ENCODE measurements around the gene PLD1.
"Not testable (repeated sequence)": the region's sequence is repeated elsewhere in the genome, so short reads cannot be mapped to it uniquely, and the experiment has no call there.

Gene PLD1

GRCh38 chr3:171614318-171614921 is 195.9 kb downstream of the PLD1 start:
- no peak for DNase-seq (ENCODE audit: low read depth)

DNA sequence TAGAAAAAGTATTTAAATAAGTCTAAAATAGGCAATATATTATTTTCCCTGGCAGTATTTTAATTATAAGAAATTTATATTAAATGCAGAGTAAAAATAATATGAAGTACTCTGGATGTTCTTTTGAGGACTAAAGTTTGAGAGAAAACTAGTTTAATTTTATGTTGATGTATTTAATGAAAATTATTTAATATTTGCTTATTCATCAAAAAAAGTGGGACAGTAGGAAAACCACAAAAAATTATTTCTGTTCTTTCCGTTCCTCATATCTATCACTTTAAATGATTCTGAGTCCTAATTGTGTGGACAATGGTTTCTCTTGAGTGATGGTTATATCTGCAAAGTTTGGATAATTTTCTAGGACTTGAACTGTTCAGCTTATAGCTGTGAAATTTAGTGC is 202.8 kb downstream of the PLD1 start:
- no peak for DNase-seq (ENCODE audit: low read depth)

DNA sequence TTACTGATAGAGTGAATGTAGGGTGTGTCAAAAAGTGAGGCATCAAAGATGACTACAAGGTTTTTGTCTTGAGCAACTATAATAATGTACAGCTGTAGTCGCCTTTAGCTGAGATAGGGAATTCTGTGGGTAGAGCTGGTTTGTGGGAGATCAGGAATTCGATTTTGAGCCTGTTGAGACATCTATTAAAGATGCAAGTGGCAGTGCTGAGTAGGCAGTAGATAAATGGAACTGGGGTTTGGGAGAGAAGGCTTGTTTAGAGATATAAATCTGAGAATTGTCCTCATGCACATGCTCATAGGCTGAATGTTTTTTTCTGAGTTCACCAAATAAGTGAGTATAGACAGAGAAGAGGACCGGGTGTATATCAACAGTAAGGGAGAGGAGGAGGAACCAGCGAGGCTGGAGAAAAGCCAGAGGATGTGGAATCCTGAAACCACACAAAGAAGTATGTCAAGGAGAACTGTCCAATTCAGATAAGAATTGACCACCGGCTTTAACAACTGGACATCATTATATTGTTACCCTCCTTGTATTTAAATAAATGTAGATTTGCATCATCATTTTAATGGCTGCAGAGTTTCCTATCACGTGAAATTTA is 204.0 kb downstream of the PLD1 start:
- no peak for DNase-seq (ENCODE audit: low read depth)

DNA sequence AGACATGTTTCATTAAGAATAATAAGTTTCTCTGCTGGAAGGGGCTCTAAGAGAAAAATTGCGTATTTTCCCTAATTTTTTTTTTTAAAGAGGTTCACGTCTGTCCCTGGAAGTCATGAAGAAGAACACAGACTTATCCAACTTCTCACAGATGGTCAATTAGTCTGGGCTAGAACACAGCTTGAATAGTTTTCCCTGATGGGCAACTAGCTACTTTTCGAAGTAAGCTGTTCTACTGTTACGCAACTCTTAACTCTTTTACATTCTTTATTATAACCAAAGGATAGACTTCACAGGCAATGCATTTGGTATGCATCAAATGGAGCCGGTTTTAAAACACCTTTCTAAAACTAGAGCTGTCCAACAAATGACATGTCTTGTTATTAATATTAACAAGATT is 205.9 kb downstream of the PLD1 start:
- no peak for DNase-seq (ENCODE audit: low read depth)

DNA sequence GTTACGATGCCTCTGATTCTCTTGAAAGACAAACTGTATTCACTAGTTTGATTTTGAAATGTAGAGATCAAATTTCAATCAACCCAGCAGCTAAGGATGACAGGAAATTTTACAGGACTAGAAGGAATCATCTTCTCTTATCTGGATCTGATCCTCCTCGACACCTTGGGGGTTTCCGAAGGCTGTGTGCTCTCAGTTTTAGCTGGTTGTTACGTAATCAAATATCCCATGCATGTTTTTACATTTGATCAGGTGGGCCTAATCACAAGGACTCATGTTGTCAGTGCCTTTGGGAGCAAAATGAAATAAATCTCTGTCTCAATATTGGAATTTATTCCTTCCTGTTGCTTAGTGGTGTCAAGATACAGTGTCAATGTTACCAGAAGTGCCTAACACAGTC is 208.2 kb downstream of the PLD1 start:
- DNase-seq (ENCODE audit: low read depth): no peak

DNA sequence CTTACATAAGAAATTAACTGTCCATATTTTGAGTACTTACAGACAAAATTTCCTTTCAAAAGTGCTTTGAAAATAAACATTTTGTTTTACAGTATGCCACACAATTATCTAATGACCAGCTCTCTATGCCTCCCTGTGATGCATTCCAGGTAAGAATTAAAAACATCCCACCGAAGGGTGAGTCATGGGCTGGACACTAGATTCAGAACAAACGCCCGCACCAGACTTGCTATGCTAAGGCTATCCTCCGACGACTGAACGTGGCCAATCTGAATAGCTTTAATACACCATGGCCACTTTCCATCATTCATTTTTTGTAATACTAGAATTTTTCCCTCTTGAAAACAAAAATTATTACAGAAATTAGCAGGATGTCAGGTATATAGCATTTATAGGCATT is 210.3 kb downstream of the PLD1 start:
- no peak for DNase-seq (ENCODE audit: low read depth)

- DNase-seq (ENCODE audit: low read depth): no peak
Observed at GRCh38 chr3:171598990-171599389, 211.3 kb downstream of the PLD1 start.

DNA sequence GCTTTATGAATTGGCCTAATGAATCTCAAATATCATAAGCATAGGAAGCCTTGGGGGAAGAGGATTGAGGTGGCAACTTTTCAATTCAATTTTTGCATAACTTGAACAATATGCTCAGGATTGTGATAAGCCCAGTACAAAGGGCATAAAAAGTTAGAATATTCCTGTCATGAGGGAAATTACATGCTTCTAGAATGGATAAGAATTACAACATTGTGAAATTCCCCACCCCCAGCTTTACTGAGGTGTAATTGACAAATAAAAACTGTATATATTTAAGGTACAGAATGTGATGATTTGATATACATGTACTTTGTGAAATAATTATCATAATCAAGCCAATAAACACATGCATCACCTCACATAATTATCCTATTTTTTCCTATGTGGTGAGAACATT is 217.5 kb downstream of the PLD1 start:
- DNase-seq (ENCODE audit: low read depth): no peak

DNA sequence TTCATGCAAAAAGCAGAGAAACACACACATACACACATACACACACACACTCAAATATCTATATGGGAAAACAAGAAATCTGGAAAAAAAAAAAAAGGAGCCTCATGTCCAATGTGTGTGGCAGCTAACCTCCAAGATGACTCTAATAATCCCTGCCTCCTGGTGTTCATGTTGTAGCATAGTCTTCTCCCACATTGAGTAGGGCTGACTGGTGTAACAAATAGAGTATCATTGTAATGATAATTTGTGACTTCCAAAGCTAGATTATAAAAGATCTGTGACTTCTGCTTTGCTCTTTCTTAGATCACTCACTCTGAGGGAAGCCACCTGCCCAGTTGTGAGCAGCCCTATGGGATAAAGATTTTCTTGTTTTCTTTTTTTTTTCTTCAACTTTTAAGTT is 219.2 kb downstream of the PLD1 start:
- no peak for DNase-seq (ENCODE audit: low read depth)

- no peak for DNase-seq (ENCODE audit: low read depth)
Observed at GRCh38 chr3:171586274-171586673, 224.0 kb downstream of the PLD1 start.

GRCh38 chr3:171585039-171585438 is 225.2 kb downstream of the PLD1 start:
- DNase-seq (ENCODE audit: low read depth): no peak

GRCh38 chr3:171584100-171584499 is 226.2 kb downstream of the PLD1 start:
- DNase-seq (ENCODE audit: low read depth): no peak

DNA sequence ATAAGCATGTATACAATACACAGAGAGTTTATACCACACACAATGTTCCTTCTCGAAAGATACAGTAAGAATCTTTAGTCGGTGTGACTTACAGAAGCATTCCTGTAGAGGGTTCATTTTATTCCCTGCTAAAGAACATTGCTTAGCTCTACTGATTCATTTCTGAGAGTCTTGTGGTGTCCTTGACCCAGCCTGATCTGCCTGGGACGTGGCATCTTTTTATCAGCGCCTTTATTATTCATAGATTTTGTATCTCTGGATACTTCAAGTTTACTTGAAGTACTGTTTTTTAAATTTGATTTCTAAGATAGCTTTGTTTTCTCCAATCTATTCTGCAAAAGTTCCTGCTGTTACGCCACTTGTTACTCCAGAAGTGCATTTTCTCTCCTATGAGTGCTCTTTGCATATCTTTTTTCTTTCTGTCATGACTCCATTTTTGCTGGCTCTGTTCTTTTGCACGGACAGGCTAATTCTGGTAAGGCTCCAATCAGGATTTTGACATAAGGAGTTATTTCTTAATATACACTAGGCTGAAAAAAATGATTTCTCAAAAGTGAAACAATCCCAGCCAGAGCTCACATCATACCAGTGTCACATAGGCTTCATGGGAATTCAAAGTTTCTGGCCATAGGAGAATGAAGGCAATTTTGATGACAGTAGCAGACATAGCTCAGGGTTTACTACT is 235.6 kb downstream of the PLD1 start:
- no peak for DNase-seq (ENCODE audit: low read depth)

DNA sequence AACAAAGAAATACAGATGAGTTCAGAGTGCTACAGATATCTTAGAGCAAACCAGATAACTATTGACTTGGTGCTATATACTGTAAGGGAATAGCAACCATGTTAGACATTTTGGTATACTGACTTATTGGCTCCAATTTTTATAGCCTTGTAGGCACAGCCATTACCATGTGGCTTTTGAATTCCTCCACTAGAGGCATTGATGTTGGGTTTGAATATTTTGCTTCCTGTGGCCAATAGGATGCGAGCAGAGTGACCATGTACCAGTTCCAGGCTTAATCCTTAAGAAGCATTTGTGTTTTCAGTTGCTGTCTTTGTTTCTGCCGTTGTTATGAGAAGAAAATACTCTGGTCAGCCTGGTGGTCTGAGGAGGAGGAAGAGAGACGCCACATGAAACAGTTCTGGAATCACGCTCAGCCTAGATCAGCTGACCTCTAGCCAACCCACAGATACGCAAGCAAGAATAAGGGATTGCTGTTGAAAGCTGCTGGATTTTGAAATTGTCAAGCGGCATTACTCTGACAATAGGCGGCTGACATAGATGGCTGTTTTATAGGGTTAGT is 240.6 kb downstream of the PLD1 start:
- no peak for DNase-seq (ENCODE audit: low read depth)

DNA sequence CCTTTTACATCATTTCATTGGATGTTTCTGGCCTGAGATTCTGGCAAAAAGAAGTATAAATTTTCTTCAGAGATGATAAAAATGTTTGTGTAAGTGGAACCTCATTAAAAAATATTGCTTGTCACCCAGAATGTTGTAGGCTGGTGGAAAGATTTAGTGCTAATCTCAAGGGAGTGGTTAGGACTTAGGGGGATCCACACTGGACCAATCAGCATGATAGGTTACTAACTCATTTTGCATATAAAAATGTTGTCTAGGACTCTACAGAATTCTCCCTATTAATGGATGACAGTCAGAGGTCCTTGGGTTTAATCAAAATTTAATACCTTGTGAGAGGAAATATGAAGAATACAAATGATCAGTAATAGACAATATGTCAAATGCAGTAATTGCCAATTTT is 241.5 kb downstream of the PLD1 start:
- no peak for DNase-seq (ENCODE audit: low read depth)

DNA sequence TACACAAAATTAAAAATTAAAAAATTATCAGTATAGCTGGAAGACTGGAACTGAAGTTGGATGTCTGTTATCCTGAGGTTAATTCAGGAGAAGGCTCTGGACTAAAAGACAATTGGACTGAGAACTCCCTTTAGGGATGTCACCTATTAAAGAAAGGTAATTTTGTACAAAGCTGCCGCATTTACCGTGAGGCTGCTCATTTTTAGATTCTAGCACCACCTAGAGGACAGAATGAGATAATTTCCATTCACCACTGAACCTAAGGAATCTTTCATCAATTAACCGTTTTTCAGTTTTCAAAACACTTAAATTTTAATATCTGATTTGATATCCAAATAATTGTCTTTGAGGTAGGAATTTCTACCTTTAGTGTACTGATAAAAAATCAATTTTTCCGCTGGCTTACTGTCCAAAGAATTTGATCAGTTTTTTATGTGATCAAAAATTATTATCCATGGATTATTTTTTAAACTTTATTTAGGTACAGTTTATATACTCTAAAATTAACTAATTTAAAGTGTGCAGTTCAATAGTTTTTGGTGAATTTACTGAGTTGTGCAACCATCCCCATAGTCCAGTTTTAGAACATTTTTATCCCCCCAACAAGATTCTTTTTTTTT is 243.4 kb downstream of the PLD1 start:
- DNase-seq (ENCODE audit: low read depth): no peak

GRCh38 chr3:171565481-171566058 is 244.7 kb downstream of the PLD1 start:
- no peak for DNase-seq (ENCODE audit: low read depth)

DNA sequence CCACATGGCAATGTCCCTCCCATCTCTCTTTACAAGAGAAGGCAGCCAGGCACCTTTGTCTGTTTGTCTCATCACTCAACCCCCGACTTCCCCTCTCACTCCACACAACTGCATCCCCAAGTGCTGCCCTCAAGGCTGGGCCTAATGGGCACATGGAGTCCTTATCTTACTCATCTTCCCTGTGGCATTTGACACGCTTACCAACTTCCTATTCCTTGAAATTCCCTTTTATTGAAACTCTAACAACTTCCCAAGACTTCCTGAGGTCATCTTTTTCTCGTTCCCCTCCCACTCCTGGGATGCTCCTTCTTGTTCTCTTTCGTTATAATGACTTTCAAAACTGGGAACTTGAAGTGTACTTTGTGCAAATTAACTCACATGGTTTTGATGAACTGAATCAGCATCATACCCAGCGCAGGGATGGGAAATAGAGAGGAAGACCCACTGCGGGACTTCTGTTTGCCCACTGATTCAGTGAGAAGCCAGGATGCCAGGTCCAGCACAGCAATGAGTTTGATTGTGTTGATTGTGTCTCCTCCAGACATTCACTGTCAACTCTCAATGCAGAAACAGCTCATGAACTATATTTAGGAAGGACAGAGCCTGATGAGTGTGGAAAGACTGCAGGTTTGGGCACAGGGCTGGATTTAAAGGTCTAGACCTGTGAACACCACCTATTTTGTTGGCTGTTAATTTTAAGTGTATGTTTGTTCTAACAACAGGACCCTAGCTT is 245.4 kb downstream of the PLD1 start:
- no peak for DNase-seq (ENCODE audit: low read depth)

DNA sequence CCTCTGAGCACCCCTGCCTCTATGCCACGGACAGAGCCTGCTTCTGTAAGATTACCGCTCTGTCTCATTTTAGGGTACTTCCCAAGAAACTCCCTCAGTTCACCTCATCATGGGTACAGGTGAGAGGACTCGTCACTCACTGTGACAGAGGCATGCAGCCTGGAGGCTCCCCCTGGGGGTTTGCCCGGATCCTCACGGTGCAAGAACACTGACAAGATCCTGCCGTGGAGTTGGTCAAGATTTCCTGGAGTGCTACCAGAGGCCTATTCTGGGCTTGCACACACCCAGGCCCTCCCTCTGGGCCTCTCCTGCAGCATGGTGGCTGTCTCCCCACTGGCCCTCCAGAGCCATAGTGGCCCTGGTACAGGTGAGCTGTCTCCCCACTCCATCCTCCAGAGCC is 247.0 kb downstream of the PLD1 start:
- DNase-seq (ENCODE audit: low read depth): no peak

DNA sequence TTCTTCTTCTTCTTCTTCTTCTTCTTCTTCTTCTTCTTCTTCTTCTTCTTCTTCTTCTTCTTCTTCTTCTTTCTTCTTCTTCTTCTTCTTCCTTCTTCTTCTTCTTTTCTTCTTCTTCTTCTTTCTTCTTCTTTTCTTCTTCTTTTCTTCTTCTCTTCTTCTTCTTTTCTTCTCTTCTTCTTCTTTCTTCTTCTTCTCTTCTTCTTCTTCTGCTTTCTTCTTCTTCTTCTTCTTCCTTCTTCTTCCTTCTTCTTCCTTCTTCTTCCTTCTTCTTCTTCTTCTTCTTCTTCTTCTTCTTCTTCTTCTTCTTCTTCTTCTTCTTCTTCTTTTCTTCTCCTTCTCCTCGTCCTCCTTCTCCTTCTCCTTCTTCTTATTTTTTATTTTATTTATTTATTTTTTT is 247.8 kb downstream of the PLD1 start:
- not testable (repeated sequence) for DNase-seq (ENCODE audit: low read depth)

GRCh38 chr3:171561596-171562323 is 248.5 kb downstream of the PLD1 start:
- DNase-seq (ENCODE audit: low read depth): no peak

Data from stimulated activated CD8-positive, alpha-beta memory T cell treated with anti-CD3 and anti-CD28 coated beads, Interleukin-4, amount 100 ng/mL, for 24 hours (primary cell).